Measurements from ENCODE around the gene ULK2.

GRCh38 chr17:19874256-19874655, 6.5 kb upstream of the ULK2 start:
- TF ChIP-seq EZH2 (IDR thresholded peaks at IDR 0.05; ENCODE audit: borderline replicate concordance, insufficient read depth, low read length, poor library complexity, severe bottlenecking), result no peak
- TF ChIP-seq RAD21 (conservative IDR thresholded peaks at IDR 0.05), result no peak
- TF ChIP-seq CTCF (IDR thresholded peaks at IDR 0.05; ENCODE audit: poor library complexity, severe bottlenecking), result no peak
- TF ChIP-seq MXI1 (conservative IDR thresholded peaks at IDR 0.05; ENCODE audit: poor library complexity, severe bottlenecking), result no peak
- TF ChIP-seq TAF1 (IDR thresholded peaks at IDR 0.05; ENCODE audit: low read depth), result no peak
- TF ChIP-seq EP300 (conservative IDR thresholded peaks at IDR 0.05; ENCODE audit: poor library complexity, severe bottlenecking), result no peak
- no peak for TF ChIP-seq POLR2AphosphoS5 (IDR thresholded peaks at IDR 0.05)
- no peak for TF ChIP-seq SMC3 (conservative IDR thresholded peaks at IDR 0.05; ENCODE audit: poor library complexity)

Data from neural cell (in vitro differentiated cells).